Adrenal gland (tissue), 12 donors: ENCODE measurements around the gene TPGS1. TPM values are rescaled to one million over a fixed set of nuclear protein-coding genes. Genes with fewer than 3 reads are reported as not detected.

Experiments
- DNase-seq, 7 donors: peaks; one replicate each; pipeline ENCODE4 v3.0.0-alpha.2; 2019 to 2020
- H3K27ac ChIP-seq, 5 donors: fragments of 200-600 bp; sonication (generic) in 4 of 5; 1 replicate in 3 of 5; 2 replicates in 2 of 5; pipeline versions ENCODE4 v1.5.1 to v1.8.0; 2016 to 2020; ENCODE audit warnings: mild to moderate bottlenecking in 1 of 5
- H3K27me3 ChIP-seq: fragments of 200-600 bp; 2 replicates; pipeline ENCODE4 v1.8.0; 2021
- H3K36me3 ChIP-seq, 2 donors: fragments of 200-600 bp; replicated peaks in 1 of 2; 1 replicate in 1 of 2; 2 replicates in 1 of 2; pipeline versions ENCODE4 v1.5.1 to v1.8.0; 2018 to 2022
- H3K4me1 ChIP-seq, 2 donors: fragments of 200-600 bp; replicated peaks in 1 of 2; 1 replicate in 1 of 2; 2 replicates in 1 of 2; pipeline versions ENCODE4 v1.5.1 to v1.8.0; 2018 to 2021
- H3K4me3 ChIP-seq, 4 donors: fragments of 200-600 bp; sonication (generic) in 3 of 4; one replicate each; pipeline ENCODE4 v1.5.1; 2016 to 2018
- H3K9me3 ChIP-seq, 3 donors: fragments of 200-600 bp; sonication (generic) in 1 of 3; replicated peaks in 1 of 3; 1 replicate in 2 of 3; 2 replicates in 1 of 3; pipeline versions ENCODE4 v1.5.1 to v1.8.0; 2016 to 2021
- POLR2A ChIP-seq, 2 donors: fragments of 450-650 bp; IDR thresholded peaks; one replicate each; pipeline ENCODE4 v1.6.1; 2017; ENCODE audit warnings: antibody characterized with exemption in 2 of 2, mild to moderate bottlenecking in 2 of 2, moderate library complexity in 1 of 2
- WGBS, 4 donors: extraction: QIAGEN DNeasy Blood & Tissue Kit in 2 of 4; methylation state at CpG; one replicate each; pipeline versions ENCODE4 v1.1.5 to v1.1.7; 2013 to 2017; 5-methylcytosine and 5-hydroxymethylcytosine counted together
- intact Hi-C, 2 donors: fragments of 100-400 bp; cut with DNase I; formaldehyde crosslinking; loops; one replicate each; pipeline versions ENCODE4 v1.14.1 to v1.15.0; 2022 to 2023
- polyA plus RNA-seq, 3 donors: library from polyadenylated mRNA; stranded (reverse); fragments of 200-250 nt in 2 of 3; fragments of 350-450 nt in 1 of 3; fragmentation: Illumina TruSeq in 1 of 3; extraction: RNeasy Lipid Tissue Mini Kit (QIAGEN cat#74804) in 1 of 3; gene quantifications; one replicate each; pipeline ENCODE4 v1.2.3, GENCODE V29; 2013 to 2014
- total RNA-seq, 9 donors: library from RNA; depleted of rRNA in 4 of 9; stranded (reverse); fragments of >200 nt in 4 of 9; fragments of 120-200 nt in 1 of 9; fragmentation: NEBNext Ultra II Directional in 1 of 9; extraction: Animal tissue kit (Norgen Biotek cat#: 25700) in 1 of 9; gene quantifications; one replicate each; pipeline versions ENCODE4 v1.1.0 to v1.2.4, GENCODE V29; 2013 to 2023
- TF ChIP-seq, protein P1 (sequence below), 6 experiments: fragments of 450-650 bp in 4 of 6; fragments of 200-600 bp in 2 of 6; sonication (generic) in 1 of 6; IDR thresholded peaks; 1 replicate in 5 of 6; 2 replicates in 1 of 6; pipeline versions ENCODE4 v1.5.1 to v1.8.0; 2016 to 2021; ENCODE audit warnings: antibody characterized with exemption in 6 of 6, mild to moderate bottlenecking in 2 of 6, moderate library complexity in 1 of 6
- donor health status: healthy with polysubstance abuse.
- donor health status: Bipolar disorder and iron deficiency.
- donor health status: DM: yes; HTN: yes; CAD: no.
- donor health status: DM: no; HTN: no; CAD: no.
- donor health status: DM: no; HTN: no; CAD: no.
- donor health status: DM: yes; HTN: yes; CAD: no.

The TPGS1 gene
- total and polyA plus RNA-seq, 12 donors: 0.07 to 123 (median 36.7) TPM

DNA sequence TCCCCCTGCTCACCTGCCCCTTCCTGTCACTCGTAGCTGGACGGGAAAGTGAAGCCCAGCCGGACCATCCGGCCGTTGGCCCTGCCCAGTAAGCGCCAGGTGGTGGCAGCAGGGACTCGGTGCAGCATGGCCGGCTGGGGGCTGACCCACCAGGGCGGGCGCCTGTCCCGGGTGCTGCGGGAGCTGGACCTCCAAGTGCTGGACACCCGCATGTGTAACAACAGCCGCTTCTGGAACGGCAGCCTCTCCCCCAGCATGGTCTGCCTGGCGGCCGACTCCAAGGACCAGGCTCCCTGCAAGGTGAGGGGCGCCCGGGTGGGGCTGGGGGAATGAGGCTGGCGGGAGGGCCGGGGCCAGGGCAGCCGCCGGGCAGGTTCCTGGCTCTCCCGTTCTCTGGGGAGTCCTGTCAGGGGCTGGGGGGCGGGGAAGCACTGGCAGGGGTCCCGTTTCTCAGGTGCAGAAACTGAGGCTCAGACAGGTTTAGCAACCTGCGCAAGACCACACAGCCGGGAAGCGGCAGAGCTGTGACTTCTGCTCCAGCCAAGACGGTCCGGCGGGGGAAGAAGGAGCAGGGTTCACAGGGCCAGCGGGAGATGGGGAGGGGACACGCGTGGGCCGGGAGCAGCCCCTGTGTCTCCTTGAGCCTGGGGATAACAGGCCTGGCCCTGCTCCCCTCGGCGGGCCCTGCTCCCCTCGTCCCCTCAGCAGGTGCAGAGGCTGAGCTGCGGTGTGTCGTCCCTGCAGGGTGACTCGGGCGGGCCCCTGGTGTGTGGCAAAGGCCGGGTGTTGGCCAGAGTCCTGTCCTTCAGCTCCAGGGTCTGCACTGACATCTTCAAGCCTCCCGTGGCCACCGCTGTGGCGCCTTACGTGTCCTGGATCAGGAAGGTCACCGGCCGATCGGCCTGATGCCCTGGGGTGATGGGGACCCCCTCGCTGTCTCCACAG, 41.9 kb downstream of the TPGS1 start:
- Histone ChIP-seq H3K27ac (no peak overlapping the region), H3K36me3 (no peaks in the 10 kb centered on the region), H3K9me3 (no peaks in the 10 kb centered on the region), H3K4me3 (no peak overlapping the region), H3K4me1 (no peaks in the 10 kb centered on the region), H3K27me3 (no peaks in the 10 kb centered on the region)
- 72 to 83% (median 77%) methylated on average over 13 to 52 of the region's 52 CpGs for WGBS, 4 donors
- TF ChIP-seq, protein P1, sequence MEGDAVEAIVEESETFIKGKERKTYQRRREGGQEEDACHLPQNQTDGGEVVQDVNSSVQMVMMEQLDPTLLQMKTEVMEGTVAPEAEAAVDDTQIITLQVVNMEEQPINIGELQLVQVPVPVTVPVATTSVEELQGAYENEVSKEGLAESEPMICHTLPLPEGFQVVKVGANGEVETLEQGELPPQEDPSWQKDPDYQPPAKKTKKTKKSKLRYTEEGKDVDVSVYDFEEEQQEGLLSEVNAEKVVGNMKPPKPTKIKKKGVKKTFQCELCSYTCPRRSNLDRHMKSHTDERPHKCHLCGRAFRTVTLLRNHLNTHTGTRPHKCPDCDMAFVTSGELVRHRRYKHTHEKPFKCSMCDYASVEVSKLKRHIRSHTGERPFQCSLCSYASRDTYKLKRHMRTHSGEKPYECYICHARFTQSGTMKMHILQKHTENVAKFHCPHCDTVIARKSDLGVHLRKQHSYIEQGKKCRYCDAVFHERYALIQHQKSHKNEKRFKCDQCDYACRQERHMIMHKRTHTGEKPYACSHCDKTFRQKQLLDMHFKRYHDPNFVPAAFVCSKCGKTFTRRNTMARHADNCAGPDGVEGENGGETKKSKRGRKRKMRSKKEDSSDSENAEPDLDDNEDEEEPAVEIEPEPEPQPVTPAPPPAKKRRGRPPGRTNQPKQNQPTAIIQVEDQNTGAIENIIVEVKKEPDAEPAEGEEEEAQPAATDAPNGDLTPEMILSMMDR (IDR thresholded peaks at IDR 0.05): no peak
- no peak for TF ChIP-seq POLR2A (IDR thresholded peaks at IDR 0.05)
- DNase-seq: no peak
- intact Hi-C loops: no loop called here

DNA sequence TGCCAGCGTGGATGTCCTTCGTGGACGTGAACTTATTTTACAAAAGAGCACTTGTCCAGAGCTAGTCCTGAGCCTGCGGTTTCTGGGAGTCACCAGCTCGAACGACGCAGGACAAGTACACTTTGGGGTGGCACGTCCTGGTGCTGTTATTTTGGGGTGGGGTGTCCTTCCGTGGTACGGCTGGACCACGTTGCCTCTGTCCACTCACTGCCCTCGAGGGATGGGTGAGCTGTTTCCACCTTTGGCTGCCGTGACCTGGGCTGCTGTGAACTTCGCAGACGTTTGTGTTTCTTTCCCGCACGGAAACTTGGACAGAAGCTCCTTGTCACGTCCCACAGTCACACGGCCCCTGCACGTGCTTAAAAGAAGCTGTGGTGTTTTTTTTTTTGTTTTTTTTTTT, 47.5 kb downstream of the TPGS1 start:
- no peak overlapping the region for H3K4me3 ChIP-seq
- no peaks in the 10 kb centered on the region for H3K4me1 ChIP-seq
- TF ChIP-seq, protein P1 (IDR thresholded peaks at IDR 0.05): no peak
- TF ChIP-seq POLR2A (IDR thresholded peaks at IDR 0.05): no peak
- H3K27ac ChIP-seq: no peak overlapping the region
- 71 to 84% (median 76%) methylated on average over 17 to 20 of the region's 20 CpGs for WGBS, 4 donors
- intact Hi-C loops: no loop called here
- DNase-seq: no peak
- H3K9me3 ChIP-seq: no peaks in the 10 kb centered on the region
- H3K36me3 ChIP-seq: no peaks in the 10 kb centered on the region
- no peaks in the 10 kb centered on the region for H3K27me3 ChIP-seq

DNA sequence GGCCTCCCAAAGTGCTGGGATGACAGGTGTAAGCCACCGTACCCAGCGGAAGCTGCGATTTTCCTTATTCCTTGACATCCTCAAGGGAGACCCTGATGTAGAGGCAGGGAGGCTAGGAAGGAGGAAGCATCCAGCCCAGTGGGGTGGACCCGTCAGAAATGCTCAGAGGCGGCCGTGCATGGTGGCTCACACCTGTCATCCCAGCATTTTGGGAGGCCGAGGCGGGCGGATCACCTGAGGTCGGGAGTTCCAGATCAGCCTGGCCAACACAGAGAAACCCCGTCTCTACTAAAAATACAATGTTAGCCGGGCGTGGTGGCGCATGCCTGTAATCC, 48.1 kb downstream of the TPGS1 start:
- no peaks in the 10 kb centered on the region for H3K4me1 ChIP-seq
- intact Hi-C loops: no loop called here
- no peaks in the 10 kb centered on the region for H3K27me3 ChIP-seq
- WGBS, 4 donors: 87 to 95% (median 89%) methylated on average over 11 to 14 of the region's 14 CpGs
- no peak overlapping the region for H3K4me3 ChIP-seq
- no peak overlapping the region for H3K27ac ChIP-seq
- no peak for TF ChIP-seq POLR2A (IDR thresholded peaks at IDR 0.05)
- TF ChIP-seq, protein P1 (IDR thresholded peaks at IDR 0.05): no peak
- no peak for DNase-seq
- H3K9me3 ChIP-seq: no peaks in the 10 kb centered on the region
- no peaks in the 10 kb centered on the region for H3K36me3 ChIP-seq

DNA sequence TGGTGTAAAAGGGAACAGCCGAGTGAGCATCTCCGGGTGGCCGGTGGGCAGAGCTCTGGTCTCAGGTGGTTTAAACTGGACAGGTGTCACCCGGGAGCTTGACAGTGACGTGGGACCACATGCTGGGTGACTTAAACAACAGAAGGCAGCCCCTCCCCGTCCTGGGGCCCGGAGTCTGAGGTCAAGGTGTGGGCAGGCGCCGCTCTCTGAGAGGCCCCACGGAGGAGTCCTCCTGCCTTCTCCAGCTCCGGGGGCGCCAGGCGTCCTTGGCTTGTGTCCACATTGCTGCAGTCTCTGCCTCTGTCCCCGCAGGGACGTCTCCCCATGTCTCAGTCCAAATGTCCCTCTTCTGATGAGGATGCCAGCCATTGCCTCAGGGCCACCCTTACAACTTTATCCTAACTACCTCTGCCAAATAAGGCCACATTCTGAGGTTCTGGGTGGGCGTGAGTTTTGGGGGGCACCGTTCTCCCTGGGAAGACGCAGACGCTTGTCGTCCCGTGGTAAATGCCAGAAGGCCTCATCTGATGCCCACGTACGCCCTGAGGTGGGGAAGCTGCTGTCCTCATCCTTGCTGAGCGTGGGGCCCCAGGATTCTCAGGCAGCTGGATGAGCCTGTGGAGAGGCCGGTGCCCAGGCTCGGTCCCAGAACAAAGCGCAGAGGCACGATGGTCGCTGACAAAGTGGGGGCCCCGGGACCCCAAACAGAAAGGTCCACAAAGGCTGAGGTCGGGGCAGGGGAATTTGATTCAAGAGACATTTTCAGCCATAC, 49.5 kb downstream of the TPGS1 start:
- H3K4me3 ChIP-seq: no peak overlapping the region

More for the DNA sequence above, 49.5 kb downstream of the TPGS1 start:
- H3K27me3 ChIP-seq: no peaks in the 10 kb centered on the region
- H3K36me3 ChIP-seq: no peaks in the 10 kb centered on the region
- DNase-seq: no peak
- H3K4me1 ChIP-seq: no peaks in the 10 kb centered on the region
- TF ChIP-seq, protein P1 (IDR thresholded peaks at IDR 0.05): no peak
- no peak for TF ChIP-seq POLR2A (IDR thresholded peaks at IDR 0.05)
- no peaks in the 10 kb centered on the region for H3K9me3 ChIP-seq
- H3K27ac ChIP-seq: no peak overlapping the region
- intact Hi-C loops: no loop called here
- WGBS, 4 donors: 75 to 83% (median 78%) methylated on average over 28 to 31 of the region's 31 CpGs
